NCI-H226 (cell line): ENCODE results near the gene FBXL20.
"Not testable (repeated sequence)": the region's sequence is repeated elsewhere in the genome, so short reads cannot be mapped to it uniquely, and the experiment has no call there.

Experiments
- DNase-seq: peaks from one replicate; pipeline ENCODE4 v3.0.0-alpha.2; 2015

Gene FBXL20

DNA sequence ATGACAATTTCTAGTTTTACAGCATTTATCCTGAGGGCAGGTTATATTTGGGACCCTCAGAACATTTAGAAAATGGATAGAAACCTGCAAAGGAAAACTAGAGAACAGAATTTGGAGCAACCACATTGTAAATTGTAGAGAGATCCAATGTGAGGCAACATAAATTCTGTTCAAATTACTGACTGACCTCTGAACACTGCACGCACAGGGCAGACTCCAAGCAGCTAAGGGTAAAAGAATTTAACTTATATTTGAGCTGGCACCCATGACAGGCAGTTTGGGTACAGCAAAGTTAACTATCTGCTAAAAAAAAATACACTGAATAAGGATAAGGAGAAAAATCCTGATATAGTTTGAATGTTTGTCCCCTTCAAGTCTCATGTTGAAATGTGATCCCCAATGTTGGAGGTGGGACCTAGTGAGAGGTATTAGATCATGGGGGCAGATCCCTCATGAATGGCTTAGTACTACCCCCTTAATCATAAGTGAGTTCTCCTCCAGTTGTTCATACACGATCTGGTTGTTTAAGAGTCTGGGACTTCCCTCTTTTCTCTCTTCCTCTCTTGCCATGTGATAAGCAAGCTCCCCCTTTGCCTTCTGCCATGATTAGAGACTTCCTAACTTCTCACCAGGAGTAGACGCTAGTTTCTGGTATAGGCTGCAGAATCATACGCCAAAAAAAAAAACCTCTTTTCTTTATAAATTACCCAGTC, 75.7 kb downstream of the FBXL20 start:
- no peak for DNase-seq

DNA sequence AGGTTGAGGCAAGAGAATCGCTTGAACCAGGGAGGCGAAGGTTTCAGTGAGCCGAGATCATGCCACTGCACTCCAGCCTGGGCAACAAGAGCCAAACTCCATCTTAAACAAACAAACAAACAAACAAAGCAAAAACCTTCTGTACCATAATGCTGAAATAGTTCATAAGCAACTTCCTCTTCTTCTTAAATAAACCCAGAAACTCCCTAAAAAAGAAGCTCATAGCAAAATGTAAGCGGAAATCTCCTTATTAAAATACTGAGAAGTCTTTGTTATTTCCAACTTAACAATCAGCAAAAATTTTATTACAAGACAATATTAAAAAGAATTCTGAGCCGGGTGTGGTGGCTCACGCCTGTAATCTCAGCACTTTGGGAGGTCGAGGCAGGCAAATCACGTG, 82.8 kb downstream of the FBXL20 start:
- no peak for DNase-seq

DNA sequence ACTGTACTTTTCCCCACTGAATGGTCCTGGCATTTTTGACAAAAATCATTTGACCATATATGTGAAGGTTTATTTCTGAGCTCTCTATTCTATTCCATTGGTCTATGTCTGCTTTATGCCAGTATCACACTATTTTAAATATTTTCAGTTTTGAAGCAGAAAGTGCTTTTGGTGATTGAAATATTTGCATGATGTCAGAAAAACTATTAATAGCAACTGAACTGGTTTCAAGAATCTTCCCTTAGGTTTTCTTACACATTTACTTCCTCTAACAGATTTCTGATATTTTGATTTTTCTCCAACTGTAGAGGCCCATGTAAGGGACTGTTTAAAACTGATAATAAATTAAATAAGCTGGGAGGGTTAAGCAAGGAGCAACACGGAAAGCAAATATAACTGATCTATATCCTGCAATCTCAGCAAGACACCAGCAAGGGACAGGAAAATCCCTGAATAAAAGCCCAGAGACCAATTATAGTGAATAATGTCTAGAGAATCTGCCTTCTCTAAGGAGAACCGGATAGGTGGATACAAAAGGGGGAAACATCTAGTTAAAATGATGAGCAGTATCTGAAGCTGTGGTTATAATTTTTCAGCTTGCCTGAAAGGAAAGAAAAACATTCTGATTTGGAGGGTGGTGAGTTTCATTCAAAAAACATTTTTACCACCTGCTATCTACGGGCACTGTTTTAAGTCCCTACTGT, 94.8 kb downstream of the FBXL20 start:
- no peak for DNase-seq

DNA sequence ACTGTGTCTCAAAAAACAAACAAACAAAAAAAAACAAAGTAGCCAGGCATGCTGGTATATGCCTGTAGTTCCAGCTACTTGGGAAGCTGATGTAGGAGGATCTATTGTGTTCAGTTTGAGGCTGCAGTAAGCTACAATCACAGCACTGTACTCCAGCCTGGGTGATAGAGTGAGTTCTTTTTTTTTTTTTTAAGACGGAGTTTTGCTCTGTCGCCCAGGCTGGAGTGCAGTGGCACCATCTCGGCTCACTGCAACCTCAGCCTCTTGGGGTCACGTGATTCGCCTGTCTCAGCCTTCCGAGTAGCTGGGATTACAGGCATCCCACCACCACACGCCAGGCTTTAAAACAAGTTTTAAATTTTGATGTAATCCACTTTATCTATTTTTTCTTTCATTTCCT, 95.4 kb downstream of the FBXL20 start:
- no peak for DNase-seq

DNA sequence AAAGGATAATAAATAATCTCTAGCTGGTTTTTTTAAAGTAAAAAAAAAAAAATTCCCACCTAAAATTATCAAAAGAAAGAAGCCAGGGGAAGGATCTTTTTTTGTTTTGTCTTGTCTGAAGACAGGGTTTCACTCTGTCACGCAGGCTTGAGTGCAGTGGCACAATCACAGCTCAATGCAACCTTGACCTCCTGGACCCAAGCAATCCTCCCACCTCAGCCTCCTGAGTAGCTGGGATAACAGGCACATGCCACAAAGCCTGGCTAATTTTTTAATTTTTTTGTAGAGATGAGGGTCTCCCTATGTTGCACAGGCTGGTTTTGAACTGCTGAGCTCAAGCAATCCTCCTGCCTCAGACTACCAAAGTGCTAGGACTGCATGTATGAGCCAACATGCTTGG, 97.2 kb downstream of the FBXL20 start:
- no peak for DNase-seq

DNA sequence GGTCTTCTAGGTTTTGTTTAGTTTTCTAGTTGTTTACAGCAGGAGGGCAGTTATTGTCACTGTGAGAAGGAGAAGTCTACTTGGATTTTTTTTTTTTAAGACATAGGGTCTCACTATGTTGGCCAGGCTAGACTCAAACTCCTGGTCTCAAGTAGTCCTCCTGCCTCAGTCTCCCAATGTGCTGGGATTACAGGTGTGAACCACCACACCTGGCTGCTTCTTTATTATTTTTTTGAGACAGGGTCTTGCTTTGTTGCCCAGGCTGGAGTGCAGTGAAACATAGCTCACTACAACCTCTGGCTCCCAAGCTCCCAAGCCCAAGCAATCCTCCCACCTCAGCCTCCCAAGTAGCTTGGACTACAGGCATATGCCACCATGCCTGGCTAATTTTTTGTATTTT, 107.4 kb downstream of the FBXL20 start:
- no peak for DNase-seq

DNA sequence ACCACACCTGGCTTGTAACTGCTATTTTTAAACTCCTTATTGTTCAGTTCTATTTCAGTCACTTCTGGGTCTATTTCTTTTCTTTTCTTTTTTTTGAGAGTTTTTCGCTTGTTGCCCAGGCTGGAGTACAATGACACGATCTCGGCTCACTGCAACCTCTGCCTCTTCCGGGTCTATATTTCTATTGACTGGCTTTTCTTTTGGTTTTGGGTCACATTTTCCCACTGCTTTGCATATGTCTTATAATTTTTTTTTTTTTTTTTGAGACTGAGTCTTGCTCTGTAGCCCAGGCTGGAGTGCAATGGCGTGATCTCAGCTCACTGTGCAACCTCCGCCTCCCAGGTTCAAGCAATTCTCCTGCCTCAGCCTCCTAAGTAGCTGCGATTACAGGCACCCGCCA, 108.9 kb downstream of the FBXL20 start:
- DNase-seq = not testable (repeated sequence)

DNA sequence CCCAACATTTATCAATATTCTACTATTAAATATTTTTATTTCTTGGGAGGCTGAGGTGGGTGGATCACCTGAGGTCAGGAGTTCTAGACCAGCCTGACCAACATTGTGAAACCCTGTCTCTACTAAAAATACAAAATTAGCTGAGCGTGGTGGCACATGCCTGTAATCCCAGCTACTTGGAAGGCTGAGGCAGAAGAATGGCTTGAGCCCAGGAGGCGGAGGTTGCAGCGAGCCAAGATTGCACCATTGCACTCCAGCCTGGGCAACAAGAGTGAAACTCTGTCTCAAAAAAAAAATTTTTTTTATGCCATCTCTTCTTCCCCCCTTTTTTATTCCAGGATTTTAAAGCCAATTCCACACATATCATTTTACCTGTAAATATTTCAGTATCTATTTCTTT, 114.9 kb downstream of the FBXL20 start:
- DNase-seq = not testable (repeated sequence)

DNA sequence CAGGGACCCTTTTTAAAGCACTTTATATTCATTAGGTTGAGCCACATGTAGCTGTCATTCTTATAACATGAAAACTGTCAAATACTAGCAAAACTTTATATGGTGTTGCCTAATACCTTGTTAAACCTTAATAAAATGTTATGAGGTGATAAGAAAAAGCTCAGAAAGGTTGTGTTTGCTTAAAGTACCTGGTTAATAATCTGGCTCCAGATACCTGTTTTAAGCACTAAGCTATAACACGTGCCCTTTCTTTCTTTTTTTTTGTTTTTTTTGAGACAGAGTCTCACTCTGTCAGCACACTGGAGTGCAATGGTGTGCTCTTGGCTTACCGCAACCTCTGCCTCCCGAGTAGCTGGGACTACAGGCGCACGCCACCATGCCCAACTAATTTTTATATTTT, 116.7 kb downstream of the FBXL20 start:
- DNase-seq = no peak

DNA sequence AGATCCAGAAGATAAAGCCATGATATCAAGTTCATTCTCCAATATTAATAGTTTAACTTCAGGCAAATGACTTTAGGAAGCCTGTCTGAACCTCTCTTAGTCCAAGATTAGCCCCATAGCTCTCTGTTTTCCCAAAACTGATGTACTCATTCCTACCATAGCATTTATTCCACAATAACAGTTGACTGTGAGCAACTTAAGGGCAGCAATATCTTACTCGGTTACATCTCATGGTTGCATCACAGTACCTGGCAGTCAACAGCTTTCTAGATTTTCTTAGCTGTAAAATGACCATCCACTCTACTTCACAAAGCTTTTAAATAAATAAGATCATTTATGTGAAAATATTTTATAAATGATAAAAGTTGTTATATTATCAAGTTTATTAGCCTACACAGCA, 117.5 kb downstream of the FBXL20 start:
- no peak for DNase-seq

DNA sequence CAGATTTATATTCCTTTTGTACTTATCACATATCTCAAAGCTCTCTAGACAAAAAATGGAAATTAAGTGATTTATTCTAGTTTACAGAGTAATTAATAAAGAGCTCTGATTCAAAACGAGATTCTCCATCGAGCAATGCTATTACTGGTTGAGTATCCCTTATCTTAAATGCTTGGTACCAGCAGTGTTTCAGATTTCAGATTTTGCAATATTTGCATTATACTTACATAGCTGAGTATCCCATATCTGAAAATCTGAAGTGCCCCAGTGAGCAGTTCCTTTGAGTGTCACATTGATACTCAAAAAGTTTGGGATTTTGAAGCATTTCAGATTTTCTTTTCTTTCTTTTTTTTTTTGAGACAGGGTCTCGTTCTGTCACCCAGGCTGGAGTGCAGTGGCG, 118.3 kb downstream of the FBXL20 start:
- DNase-seq = no peak

DNA sequence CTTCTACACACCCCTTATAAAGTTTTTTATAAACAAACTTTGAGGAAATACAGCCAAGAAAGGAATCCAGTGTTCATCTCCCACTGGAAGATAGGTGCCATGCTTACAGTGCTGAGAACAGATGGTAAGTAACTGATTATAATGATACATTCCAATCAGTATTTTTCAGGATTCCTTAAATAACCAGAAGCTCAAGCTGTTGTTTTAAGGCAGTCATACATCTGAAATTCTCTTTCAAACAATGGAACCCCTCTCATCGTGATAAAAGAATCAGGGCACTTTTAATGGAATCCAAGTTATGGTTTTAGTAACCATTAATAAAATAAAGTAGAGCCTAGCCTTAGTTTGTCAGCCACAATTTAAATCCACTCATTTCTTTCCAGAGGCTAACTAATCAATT, 119.6 kb downstream of the FBXL20 start:
- no peak for DNase-seq

DNA sequence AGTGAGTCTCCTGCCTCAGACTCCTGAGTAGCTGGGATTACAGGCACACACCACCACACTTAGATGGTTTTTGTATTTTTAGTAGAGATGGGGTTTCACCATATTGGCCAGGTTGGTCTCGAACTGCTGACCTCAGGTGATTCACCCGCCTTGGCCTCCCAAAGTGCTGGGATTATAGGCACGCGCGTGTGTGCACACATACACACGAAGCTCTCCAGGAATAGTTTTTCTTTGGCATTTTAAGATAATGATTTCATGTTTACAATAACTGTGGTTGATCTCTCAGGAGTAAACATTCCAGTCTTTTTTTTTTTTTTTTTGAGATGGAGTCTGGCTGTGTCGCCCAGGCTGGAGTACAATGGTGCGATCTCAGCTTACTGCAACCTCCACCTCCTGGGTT, 123.2 kb downstream of the FBXL20 start:
- DNase-seq = not testable (repeated sequence)

DNA sequence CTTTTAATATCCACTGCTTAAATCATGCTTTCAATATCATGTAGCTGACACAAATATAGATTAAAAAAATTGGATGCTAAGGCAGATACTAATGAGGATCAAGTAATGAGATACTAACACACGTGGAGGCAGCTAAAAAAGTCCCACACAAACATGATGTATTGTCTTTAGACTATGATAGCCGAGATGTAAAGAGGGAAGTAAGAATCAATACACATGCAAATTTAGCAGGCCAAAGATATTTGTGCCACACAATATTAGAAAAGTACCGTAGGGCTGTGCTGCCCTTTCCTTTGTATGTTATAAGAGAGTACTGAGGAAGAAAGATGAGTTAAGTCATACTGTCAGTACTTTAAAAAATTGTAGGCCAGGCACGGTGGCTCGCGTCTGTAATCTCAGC, 124.3 kb downstream of the FBXL20 start:
- no peak for DNase-seq

DNA sequence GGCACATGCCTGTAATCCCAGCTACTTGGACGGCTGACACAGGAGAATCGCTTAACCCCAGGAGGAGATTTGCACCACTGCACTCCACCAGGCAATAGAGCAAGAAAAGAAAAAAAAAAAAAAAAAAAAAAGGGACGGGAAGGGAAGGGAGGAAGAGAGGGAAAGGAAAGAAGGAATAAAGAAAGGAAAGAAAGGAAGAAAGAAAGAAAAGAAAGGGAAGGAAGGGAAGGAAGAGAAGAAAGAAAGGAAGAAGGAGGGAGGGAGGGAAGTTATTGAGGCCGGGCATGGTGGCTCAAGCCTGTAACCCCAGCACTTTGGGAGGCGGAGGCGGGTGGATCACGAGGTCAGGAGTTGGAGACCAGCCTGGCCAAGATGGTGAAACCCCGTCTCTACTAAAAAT, 125.3 kb downstream of the FBXL20 start:
- no peak for DNase-seq

DNA sequence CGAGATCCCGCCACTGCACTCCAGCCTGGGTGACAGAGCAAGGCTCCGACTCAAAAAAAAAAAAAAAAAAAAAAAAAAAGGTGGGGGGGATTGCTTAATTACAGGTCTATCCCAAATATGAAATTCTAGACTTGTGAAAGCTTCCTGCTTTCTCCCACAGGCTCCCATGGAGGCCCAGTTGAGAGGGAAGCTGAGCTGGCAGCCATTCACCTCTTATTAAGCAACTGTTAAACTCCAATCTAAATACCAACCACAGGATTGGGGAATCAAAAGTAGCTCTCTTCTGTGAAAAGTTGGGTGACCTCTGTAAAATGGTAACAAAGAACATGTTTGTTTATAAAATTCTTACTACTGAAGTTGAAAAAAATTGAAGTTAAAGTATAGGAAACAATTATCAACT, 129.9 kb downstream of the FBXL20 start:
- DNase-seq = no peak

DNA sequence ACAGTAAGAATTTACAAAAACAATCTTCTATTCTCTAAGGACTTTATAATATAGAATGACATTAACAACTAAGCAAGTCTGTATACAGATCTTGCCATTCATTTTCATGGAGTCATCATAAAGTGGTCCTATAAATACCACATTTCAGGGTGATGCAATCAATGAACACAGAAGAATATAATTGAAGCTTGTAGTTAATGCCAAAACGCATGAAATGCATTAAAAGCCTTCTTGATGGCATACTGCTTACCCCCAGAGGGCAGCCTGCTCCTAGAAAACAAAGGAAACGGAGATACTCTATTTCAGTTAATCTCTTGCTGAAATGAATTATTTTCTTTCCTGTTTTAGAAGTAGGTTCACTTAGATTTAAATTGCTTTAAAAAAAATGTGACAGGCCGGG, 130.5 kb downstream of the FBXL20 start:
- DNase-seq = no peak

DNA sequence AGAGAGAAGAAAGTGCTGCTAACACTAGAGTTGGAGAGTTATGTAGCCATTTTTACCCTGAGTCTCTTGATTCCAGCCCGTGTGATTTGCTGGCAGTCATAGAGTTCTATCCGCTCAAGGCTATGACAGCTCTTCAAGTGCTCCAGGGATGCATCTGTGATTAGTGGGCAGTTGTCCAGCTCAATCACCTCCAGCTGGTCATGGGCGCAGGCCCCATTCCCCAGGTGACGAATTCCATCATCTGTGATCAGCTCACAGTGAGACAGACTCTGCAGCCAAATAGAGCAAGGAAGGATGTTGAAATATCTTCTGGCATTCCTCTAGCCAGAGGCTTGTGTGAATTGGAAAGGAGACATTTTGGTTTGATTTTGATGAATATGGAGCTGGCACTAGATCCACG, 137.3 kb downstream of the FBXL20 start:
- no peak for DNase-seq

DNA sequence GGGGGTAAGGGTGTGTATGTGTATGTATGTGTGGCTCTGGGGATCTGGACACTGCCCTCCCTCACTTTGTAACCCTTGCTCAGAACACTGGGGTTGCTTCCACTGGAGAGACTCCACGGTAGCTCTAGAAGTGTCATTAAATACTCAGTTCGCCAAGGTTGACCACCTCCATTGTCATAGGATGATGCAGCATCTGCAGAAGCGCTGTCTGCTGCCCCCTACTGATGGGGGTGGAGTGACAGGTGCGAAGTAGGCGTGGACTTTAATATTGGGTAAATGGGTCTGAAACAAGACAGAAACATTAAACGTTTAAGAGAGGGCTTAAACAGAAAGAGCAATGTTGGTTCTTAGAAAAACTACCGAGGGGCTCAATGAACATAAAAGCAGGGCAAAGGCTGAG, 140.1 kb downstream of the FBXL20 start:
- no peak for DNase-seq

DNA sequence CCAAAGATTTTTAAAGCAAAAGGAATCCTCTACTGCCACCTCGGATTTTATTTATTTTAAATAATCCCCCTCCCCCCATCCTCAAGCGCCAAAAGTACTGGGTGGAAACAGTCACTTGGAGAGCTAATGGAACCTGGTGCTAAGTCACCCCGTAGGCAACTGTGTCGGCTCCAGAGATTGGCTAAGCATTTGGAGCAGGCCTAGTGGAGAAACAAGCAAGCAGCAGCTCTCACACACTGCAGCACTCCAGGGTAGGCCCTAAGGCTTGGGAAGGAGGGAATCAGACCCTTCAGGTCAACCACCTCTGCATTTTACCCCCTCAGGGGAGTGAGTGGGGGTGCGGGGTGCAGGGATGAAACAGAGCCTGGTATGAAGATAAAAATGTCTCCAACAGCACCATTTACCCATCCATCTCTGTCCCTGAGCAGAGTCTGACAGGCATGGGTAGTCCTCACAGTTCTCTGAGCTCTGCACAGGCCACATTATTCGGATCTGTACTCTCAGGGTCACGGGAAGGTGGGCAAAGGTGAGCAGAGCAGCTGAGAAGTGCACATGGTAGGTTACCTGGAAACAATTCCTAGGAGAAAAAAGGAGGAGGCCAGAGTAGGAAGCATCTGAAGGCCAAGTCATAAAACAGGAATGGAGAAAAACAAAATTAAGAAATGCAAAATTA, 148.5 kb downstream of the FBXL20 start:
- no peak for DNase-seq

DNA sequence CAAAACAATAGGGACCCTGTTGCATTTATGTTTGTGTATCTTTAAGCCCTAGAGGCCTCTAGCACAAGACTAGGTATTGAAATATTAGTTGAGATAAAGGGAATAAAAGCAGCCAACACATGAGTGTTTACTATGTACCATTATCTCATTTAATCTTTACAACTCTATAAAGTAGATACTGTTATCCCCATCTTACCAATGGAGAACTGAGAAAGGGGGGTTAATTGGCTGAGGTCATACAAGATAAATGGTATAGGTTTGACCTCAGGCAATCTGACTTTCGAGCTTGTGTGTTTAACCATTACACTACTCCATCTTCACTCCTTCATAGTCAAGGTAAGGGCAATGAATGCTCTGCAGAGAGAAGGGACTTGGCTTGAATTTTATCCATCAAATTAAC, 149.4 kb downstream of the FBXL20 start:
- no peak for DNase-seq

DNA sequence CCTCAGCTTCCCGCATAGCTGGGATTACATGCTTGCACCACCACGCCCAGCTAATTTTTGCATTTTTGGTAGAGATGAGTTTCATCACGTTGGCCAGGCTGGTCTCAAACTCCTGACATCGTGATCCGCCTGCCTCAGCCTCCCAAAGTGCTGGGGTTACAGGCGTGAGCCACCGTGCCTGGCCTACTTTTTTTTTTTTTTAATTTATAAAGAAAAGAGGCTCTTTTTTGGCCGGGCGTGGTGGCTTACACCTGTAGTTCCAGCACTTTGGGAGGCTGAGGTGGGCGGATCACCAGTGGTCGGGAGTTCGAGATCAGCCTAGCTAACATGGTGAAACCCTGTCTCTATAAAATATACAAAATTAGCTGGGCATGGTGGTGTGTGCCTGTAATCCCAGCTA, 151.3 kb downstream of the FBXL20 start:
- DNase-seq = not testable (repeated sequence)

DNA sequence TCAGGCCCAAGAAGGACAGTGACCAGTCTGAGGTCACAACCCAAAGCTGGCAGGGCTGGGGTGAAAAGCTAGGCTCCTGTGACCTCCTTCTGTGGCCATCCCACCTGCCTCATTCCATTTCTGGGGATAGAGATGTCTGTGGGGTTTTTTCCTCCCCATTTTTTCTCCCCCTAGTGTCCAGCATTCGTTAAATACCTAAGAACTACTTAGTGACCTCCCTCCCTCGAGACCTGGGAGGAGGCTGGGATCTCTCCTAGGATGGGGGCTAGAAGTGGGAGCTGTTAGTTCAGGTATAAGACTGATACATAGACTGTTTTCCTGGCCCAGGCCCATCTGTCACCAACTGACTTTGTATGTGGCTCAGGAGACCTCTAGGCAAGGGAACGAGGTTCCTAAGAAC, 155.2 kb downstream of the FBXL20 start:
- no peak for DNase-seq
